SIG-M5 (cell line): ENCODE results near the gene TCP1.
"Not testable (repeated sequence)": the region's sequence is repeated elsewhere in the genome, so short reads cannot be mapped to it uniquely, and the experiment has no call there.

Experiments used
- DNase-seq: peaks from one replicate; lab custom pipeline; 2025; lab: John Stamatoyannopoulos, UW

Gene TCP1

DNA sequence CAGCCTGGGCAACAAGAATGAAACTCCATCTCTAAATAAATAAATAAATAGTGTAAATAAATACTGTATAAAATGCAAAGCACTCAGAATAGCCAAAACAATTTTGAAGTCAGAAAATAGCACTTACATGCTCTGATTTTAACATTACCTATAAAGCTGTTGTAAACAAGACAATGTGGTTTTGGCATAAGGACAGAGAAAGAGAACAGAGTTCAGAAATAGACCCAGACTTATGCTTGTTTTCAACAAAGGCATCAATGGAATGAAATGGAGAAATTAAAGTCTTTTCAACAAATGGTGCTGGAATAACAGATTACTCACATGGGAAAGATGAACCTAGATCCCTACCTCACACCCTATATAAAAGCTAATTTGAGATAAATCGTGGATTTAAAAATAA lies 17.2 kb downstream of the TCP1 start:
- no peak for DNase-seq

DNA sequence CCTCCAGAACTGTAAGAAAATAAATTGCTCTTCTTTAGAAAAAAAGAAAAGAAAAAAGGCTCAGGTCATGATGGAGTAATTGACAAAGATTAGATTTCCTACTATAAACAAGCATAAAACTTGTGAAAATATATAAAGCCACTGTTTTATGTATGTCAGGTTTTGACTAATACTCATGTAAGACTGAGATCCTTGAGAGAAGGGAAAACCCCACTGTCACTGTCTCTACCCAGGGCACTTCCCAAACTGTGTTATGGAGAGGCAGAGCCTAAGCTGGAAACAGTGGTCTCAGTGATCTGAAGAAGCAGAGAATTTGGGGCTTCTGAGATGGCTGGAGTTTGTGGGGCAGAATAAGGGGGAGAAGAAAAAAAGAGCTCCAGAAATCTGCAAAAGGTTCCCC lies 19.9 kb downstream of the TCP1 start:
- no peak for DNase-seq

DNA sequence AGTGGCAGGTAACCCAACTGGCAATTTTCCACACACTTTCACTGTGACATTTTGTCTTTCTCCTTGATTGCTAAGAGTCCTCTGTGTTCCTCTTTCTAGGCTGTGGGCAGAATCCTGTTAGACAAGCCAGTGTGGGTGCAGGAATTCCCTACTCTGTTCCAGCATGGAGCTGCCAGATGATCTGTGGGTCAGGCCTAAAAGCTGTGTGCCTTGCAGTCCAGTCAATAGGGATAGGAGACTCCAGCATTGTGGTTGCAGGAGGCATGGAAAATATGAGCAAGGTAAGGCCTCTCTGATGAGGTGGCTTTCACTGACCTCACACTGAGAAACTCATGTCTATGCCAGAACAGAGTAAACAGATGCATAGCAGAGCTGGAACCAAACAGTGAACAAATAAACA lies 22.5 kb downstream of the TCP1 start:
- DNase-seq, result no peak

DNA sequence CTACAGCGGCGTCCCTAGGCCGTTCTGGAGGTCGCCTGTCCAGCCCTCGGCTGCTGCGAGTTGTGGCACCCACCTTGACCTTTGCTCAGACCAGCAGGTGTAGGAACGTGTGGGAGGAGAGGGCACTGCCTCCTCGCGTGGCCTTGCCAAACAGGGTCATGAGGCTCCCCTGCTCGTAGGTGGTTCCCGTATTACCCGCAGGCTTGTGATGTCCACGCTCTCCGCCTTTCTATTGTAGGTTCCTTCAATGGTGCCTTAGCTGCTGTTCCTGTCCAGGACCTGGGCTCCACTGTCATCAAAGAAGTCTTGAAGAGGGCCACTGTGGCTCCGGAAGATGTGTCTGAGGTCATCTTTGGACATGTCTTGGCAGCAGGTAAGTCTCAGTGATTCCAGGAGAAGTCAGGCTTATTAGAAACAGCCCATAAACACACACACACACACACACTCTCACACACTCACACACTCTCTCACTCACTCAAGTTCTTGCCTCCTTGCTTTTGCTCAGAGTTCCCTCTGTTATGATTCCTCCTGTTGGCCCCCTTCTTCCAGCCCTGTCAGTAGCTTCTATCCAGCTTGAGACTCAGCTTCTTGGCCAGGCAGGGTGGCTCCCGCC lies 26.6 kb downstream of the TCP1 start:
- no peak for DNase-seq

DNA sequence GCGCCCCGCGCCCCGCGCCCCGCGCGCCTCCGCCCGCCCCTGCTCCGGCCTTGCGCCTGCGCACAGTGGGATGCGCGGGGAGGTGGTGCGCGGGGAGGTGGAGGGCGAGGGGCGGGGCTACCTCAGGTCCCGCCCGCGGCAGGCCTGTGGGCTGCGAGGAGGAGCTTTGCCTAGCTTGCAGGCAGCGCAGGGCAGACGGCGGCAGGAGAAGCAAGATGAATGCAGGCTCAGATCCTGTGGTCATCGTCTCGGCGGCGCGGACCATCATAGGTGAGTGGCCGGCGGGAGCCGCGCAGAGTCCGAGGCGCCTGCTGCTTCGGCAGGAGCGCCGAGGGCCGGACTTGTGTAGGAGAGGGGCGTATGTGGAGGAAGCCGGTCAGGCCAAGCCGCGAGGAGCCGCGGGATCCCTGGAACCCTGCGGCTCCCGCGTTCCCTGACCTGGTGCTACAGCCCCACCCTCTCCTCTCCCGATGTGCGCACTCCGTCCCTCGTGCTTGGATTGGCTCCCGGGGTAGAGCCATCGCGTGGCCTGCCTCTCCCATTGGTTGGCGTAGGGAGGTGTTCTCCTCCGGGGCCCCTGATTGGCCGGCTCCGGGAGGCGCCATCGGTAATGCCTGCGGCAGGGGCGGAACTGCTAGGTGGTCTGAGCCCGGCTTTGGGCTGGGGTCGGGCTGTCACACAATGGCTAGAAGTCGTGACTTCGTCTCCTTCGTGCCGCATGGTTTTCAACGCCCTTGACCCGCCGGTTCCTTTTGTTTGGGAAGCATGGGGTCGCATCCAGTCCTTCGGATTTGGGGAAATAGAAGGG lies 27.3 kb downstream of the TCP1 start, which contains the start of gene ACAT2:
ACAT2 (plus strand) TSS at position 173 of the 808 bp plus-strand sequence; CDS start at position 216, 43 bp downstream.
- peak; percentile 59 for DNase-seq

DNA sequence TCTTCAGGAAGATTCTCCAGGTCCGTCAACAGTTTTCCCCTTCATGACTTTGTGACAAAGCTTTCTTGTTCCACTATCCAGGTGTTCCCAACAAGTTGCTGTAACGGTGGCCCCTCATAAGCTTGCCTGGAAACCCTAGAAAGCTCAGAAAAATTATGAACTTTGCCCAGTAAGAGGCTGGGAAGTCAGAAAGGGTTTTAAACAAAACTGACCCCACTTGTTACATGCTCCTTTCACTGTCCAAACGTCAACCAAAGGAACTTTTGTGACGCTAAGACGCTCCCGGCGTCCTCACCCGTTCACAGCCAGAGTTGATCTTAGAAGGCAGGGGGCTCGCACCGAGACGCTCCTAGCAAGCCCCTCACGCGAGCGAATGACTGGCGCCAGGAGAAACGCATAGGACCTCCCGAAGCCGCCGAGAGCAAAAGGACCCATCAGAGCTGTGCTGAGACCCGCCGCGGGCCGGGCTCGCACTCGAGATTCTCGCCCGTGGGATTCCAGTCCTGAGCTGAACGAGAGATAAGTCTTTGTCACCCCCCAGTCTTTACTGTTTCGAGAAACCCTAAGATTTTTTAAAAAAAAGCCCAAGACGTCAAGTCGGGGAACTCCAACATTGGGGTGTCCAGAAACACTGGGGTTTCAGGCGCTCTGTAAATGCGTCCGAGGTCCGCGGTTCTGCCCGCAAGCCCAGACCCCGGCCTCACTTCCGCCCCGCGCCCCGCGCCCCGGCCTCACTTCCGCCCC lies 28.1 kb downstream of the TCP1 start:
- DNase-seq, result no peak

DNA sequence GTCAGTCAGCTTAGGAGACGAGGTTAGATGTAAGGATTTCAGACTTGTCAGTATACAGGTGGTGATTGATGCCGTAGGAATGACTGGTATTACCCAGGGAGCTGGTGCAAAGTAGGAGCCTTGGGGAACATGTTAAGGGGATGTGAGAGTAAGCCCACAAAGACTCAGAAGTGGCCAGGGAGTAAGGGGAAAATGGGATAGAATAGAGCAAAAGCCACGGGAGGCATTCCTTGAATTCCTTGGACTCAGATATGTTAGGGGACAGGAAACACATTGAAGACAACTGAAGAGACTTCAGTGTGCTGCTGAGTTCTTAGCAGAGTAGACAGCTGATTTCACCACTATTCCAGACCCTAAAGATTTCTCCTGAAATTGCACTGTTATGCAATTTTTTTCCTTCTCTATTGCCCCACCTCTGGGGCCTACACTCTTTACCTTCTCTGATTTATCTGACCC lies 28.8 kb downstream of the TCP1 start:
- no peak for DNase-seq

DNA sequence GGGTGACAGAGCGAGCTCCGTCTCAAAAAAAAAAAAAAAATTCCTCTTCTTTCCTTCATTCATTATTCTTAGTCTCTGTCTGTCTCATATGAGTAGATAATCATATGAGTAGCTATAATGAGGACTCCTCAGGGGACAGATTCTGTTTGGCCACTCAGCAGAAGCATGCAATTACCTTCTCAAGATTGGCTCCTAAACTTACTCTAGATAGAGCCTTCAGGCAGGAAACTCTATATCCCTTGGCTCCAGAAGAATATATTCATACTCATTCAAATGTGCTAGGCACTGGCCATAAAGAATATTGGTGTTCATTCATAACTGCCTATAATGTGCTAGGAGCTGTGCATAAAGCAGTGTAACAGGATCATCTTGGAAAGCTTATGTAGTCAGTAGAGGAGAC lies 29.8 kb downstream of the TCP1 start:
- DNase-seq, result no peak

DNA sequence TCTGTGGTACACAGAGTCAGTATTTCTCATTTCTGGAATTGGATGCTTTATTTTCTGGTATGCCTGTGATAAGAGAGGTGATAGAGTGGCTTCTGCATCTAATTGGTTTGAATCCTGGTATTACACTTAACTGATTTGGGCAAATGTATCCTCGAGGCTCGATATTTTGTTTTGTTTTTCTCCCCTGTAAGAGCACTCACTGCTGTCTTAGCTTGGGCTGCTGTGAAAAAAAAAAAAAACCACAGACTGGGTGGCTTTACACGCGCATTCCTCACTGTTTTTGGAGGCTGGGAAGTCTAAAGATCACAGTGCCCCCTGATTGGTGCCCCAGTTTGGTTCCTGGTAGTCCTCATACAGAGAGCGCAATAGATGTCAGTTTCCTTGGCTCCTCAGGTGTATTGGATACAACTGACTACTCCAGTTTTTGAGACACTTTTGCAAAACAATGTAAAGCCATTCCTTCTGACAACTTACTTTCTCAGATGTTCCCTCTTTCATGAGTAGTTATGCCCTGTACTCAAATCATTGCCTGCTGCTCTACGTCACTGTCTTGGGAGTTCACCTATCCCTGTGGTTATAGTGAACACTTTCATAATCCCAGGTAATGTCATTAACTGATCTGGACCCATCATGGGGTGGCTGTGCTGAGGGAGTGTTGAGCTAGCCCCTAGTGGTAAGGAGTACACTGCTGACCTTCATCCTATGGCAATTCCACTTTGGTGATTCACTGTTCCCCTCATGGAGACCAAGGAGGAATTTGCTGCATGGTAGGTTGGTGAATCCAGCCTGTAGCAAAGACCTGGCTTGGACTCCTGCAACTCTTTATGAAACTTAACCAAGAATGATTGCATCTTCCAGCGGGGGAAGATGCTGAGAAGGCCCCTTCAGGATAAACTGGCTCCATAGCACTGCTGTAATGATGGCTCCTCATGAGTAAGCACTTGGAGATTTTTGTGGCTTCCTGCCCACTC lies 31.1 kb downstream of the TCP1 start:
- no peak for DNase-seq

DNA sequence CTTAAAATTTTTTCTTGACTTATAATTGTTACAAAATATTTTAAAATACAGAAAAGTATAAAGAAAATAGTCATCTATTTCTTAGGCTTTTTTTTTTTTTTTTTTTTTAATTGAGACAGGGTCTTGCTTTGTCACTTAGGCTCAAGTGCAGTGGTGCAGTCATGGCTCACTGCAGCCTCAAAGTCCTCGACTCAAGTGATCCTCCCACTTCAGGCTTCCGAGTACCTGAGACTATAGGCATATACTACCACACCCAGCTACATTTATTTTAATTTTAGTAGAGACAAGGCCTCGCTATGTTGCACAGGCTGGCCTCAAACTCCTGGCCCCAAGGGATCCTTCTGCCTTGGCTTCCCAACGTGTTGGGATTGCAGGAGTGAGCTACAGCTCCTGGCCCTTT lies 32.9 kb downstream of the TCP1 start:
- no peak for DNase-seq

DNA sequence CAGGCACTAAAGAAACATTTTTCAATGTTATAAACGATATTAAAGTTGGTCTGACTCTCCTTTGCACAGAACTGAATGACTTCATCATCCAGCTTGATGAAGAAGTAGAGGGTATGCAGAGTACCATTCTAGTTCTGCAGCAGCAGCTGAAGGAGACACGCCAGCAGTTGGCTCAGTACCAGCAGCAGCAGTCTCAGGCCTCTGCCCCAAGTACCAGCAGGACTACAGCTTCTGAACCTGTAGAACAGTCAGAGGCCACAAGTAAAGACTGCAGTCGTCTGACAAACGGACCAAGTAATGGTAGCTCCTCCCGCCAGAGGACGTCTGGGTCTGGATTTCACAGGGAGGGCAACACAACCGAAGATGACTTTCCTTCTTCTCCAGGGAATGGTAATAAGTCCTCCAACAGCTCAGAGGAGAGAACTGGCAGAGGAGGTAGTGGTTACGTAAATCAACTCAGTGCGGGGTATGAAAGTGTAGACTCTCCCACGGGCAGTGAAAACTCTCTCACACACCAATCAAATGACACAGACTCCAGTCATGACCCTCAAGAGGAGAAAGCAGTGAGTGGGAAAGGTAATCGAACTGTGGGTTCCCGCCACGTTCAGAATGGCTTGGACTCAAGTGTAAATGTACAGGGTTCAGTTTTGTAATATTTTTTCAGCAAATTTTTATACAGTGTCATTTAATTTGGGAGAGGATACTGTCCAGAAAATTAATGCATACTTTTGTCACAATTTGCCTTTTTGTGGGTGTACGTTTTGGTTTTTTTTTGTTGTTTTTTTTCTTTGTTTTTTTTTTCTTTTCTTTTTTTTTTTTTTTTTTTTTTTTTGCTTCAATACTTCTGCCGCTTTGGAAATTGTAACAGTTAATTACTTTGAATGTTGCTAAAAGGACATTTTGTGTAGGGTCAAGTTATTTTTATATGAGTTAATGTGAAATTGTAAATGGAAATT lies 34.2 kb downstream of the TCP1 start:
- no peak for DNase-seq

DNA sequence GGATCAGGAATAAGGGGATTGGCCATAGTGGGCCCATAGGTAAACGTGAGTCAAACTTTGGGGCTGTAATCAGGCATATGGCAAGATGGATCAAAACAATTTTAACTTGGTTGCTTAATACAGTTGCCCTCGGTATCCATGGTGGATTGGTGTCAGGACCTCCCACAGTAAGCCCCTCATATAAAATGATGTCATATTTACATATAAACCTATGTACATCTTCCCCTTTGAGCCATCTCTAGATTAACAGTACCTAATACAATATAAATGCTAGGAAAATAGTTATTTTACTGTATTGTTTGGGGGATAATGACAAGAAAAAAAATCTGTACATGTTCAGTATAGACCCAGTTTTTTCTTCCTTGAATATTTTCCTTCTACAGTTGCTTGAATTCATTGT lies 35.0 kb downstream of the TCP1 start:
- DNase-seq, result no peak

DNA sequence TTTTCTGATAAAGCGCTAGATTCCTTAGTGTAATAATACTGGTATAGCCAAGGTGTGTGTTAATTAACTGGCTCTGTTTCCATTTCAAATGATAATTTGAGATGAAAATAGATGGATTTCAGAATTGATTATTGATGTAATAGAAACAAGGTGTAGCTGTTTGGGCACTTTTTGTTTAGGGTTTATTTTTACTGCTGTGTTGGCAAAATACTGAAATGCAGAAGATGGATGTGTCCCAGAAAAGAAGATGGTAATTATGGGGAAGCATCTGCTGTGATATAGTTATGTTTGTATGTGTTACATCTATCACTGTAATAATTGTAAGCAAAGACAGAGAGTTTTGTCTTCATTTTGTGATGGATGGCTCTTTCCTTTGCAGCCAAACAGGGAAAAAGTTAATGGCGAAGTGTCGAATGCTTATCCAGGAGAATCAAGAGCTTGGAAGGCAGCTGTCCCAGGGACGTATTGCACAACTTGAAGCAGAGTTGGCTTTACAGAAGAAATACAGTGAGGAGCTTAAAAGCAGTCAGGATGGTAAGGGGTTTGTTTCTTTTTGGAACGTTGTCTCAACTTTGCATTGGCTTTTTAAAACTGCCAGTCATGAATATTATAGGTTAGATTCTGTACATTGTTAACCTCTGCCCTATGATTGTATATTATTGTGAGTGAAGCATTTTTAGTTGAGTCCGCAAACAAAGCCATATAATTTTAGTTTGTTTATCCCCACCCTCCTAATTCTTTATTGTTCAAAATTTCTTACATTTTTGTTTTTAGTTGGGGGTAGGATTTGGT lies 36.1 kb downstream of the TCP1 start:
- no peak for DNase-seq

DNA sequence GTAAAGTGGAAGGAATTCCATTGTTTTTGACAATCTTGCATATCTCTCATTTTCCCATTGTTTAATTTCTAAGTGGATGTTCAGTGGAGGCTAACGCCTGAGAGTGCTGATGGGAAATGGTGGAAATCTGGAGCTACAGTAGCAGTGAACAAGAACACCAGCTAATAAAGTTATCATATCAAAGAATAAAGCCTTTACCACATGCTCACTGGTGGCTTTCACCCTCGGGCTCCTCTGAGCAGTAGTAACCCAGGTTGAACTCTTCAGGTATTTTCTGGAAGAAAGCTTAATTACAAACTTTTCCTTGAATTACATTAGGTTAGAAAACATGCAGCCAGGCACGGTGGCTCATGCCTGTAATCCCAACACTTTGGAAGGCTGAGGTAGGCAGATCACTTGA lies 38.0 kb downstream of the TCP1 start:
- DNase-seq, result no peak

DNA sequence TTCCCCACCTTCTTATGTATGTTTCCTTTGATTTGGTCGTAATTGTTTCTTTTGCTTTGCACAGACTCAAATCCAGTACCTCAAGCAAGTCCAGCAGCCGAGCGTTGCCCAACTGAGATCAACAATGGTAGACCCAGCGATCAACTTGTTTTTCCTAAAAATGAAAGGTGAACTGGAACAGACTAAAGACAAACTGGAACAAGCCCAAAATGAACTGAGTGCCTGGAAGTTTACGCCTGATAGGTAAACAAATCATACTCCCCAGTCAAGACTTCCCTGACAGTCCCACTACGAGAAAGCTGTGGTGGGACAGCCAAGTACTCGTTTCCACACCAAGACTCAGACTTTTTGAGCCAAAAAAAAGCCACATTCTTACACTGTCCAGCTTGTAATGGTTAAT lies 41.3 kb downstream of the TCP1 start:
- not testable (repeated sequence) for DNase-seq

DNA sequence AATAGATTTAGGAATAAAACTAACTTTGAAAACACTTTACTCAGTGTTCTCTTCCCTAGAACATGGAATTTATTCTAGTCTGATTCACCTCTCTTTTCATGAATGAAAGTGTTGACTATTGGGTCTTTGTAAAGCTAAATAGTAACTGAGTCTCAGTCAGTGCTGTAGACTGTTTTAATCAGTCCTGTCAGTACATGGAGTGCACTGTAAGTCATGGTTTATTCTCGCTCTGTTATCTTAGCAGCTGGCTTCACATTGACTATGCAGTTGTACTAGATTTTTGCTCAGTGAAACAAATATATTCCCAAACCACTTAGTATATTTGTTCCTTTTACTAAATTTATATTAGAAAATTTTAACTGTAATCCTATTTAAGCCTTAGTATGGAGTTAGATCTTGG lies 42.6 kb downstream of the TCP1 start:
- no peak for DNase-seq

DNA sequence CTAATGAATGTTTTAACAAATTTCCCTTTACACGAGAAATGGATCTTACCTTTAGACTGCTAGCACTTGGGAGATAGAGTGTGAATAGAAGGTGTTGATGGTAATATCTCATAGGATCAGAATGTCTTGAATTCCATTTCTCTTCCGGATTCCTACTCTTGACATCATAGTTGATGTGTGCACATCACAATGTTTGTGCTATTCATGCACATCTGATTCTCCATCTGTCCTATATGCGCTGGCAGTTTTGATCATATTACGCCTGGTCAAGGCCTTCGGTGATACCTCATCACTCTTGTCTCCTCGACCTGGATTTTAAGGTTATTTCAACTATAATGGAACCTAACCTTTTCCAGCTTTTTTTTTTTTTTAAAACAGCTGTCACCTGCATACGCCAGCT lies 44.3 kb downstream of the TCP1 start:
- no peak for DNase-seq

DNA sequence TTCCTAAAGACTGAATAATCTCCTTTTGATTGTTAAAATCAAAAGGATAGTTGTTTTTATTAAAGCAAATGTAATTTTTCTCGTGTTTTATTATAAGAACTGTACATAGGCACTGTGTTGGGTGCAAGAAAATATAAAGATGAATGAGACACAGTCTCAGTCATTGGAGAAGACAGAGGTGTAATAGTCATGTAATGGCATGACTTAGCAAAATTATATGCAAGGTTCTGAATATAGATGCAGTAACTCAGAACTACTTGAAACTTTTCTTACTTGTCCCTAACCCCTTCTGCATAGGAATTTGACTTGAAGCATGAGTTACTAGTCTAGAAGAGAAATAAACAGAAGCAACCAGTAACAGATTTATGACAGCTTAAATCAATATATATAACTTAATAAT lies 47.2 kb downstream of the TCP1 start:
- no peak for DNase-seq

DNA sequence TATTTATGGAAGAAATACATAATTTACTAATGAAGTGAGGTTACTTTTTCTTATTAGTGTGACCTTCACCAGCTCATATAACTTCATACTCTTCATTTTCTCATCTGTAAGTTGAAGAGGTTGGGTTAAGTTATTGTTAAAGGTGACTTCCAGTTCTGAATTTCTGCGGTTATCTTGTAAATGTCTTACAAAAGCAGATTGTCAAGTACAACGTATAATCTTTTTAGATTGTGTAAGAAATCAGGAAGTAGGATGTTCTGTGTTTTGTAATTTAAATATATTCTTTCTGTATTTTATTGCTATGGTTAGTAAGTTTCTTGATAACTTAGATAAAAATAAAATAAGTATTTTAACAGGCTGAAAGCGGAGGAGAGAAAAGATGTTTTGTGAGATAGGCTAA lies 50.1 kb downstream of the TCP1 start:
- DNase-seq, result peak; percentile 53

DNA sequence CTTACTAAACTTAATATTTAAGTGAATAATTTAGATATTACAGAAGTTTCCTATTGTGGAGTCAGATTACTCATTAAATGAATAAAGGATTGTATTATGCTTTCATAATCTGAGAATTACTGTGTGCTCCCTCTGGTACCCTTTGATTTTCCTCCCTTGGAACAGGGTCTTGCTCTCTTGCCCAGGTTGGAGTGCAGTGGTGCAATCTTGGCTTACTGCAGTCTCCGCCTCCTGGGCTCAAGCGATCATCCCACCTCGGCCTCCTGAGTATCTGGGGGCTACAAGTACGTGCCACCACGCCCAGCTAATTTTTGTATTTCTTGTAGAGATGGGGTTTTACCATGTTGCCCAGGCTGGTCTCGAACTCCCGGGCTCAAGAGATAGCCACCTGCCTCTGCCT lies 52.5 kb downstream of the TCP1 start:
- no peak for DNase-seq
